ENCODE data around the gene TAPBP.

The TAPBP gene

DNA sequence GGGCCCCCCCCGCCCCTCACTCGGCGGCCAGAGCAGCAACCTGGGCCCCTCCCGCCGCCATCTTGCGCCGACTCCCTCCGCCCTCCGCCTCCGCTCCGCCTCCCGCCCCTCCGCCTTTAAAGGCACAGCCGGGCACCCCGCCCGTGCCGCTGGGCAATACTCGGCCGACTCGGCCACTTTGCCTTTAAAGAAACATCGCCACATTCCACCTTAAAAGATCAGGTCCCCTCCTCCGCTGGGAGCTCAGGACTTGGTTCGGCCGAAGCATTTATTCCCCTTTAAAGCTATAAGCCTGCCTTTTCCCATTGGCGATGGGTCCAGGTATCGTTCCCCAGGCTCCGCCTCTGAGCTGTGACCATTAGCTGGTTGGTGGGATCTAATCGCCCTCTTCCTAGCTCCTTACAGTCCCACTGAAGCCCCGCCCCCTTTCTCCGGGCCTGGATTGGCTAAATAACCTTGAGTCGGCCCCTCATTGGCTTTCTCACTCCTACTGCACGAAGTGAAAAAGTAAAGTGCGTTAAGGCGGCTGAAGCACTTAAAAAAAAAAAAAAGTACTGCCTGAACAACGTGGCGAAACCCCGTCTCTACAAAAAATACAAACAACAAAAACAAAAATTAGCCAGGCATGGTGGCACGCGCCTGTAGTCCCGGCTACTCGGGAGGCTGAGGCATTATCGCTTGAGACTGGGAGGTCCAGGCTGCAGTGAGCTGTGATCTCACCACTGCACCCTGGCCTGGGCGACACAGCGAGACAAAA lies 4.0 kb upstream of the TAPBP start, which contains the start of gene ZBTB22:
ZBTB22 (minus strand) TSS at position 76 of the 757 bp plus-strand sequence. CDS start 828 bp downstream, outside the sequence.
- peak within 1 kb of the TSS; percentile 64 for H3K4me3 ChIP-seq (ENCODE audit: low read depth, low read length)
- TF ChIP-seq CTCF (IDR thresholded peaks at IDR 0.05; ENCODE audit: low read depth, low read length) = no peak

- peak overlapping the region; percentile 64 for H3K4me3 ChIP-seq (ENCODE audit: low read depth, low read length)
- TF ChIP-seq CTCF (IDR thresholded peaks at IDR 0.05; ENCODE audit: low read depth, low read length) = no peak
Measured at GRCh38 chr6:33317419-33317668, 3.5 kb upstream of the TAPBP start.

DNA sequence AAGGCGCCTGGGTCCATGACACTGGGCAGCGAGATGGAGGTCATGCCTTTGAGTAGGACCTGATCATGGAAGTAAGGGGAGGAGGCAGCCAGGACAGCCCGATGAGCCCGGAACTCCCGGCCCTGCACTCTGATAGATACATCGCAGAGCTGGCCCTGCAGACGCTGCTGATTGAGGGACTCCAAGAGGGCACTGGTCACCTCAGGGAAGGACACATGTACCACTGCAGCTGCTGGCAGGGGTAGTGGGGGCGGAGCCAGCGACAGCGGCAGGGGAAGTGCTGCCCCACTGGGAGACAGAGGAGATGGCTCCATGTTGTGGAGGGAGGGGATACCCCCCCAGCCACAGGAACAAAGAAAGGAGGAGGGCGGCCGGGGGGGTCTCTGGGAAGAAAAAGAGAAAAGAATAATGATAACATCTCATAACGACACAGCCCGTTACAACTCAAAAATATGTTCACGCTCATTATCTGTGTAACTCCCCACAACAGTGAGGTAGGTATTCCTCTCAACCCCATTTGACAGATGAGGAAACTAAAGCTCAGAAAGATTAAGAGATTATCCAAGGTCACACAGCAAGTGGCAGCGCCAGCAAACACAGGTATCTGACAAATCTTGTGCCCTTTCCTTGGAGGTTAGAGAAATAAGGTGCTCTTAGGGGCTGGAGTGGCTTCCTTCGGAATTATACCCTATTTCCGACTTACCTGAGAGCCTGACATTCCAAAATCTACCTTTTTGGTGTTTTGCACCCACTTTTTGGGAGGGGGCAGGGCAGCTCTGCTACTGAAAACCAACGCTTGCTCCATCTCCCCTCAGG lies 2.9 kb upstream of the TAPBP start:
- peak overlapping the region; percentile 52 for H3K4me3 ChIP-seq (ENCODE audit: low read depth, low read length)
- no peak for TF ChIP-seq CTCF (IDR thresholded peaks at IDR 0.05; ENCODE audit: low read depth, low read length)

GRCh38 chr6:33315793-33316602 lies 2.1 kb upstream of the TAPBP start:
- no peak overlapping the region for H3K4me3 ChIP-seq (ENCODE audit: low read depth, low read length)
- no peak for TF ChIP-seq CTCF (IDR thresholded peaks at IDR 0.05; ENCODE audit: low read depth, low read length)

- peak overlapping the region; percentile 87; the same call in 1 of the 2 replicates for H3K4me3 ChIP-seq (ENCODE audit: low read depth, low read length)
- no peak for TF ChIP-seq CTCF (IDR thresholded peaks at IDR 0.05; ENCODE audit: low read depth, low read length)
Measured at GRCh38 chr6:33314943-33315792, 1.3 kb upstream of the TAPBP start.

- H3K4me3 ChIP-seq (ENCODE audit: low read depth, low read length) = peak overlapping the region; percentile 87
- TF ChIP-seq CTCF (IDR thresholded peaks at IDR 0.05; ENCODE audit: low read depth, low read length) = no peak
Measured at GRCh38 chr6:33314515-33314942, 651 bp upstream of the TAPBP start.
